ENCODE results near the gene HEATR5A.
"Not testable (repeated sequence)": the region's sequence is repeated elsewhere in the genome, so short reads cannot be mapped to it uniquely, and the experiment has no call there.

HEATR5A gene

DNA sequence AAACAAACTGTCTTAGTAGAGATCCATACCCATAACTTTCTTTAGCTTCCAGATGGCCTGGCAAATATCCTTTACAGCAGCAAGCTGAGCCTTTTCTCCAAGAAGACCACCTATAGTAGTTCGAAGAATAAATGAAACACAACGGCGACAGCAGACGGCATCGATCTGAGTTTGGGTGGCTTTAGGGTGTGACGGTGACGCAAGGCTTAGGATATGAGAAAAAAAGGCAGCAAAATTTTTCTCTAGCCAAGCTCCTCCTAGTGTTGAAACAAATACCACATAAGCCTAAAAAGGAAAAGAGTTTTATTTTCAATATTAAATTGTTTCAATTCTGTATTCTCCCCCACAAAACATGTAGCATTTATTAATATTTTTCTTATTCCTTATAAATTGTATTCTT lies 33.3 kb downstream of the HEATR5A start:
- no peak for DNase-seq

DNA sequence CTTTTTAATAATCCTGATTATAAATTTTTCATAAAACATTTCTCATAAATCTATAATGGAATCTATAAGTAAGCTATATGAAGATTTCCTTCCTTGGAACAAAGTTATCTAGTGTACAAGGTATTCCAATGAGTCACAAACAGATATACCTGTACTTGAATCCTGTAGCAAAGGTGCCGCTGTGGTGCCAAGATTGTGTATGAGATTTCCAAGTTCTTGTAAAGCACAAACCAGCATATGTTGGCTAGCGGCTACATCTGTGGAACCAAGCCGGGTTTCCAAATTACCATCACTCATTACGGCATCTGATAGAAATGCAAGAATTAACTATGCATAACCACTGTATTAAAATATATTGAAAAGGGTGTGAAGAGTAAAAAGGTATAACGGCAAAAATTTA lies 34.1 kb downstream of the HEATR5A start:
- DNase-seq, result no peak

DNA sequence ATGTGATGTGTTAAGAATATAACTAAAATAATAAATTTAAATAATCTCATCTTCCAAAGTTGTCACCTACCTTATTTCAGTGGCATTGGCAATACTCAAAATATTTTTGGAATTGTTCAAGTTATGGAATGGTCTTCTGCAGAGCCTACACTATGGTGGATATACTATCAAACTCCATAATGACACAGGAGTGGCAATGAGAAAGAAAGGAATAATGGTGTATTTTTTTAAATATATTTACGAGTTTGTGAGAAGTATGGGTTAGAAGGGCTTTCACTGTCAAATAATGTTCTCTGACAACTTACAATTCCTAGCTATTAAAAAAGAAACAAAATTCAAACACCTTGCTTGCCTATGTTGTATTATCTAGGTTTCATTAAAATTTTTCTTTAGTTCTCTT lies 38.1 kb downstream of the HEATR5A start:
- no peak for DNase-seq

DNA sequence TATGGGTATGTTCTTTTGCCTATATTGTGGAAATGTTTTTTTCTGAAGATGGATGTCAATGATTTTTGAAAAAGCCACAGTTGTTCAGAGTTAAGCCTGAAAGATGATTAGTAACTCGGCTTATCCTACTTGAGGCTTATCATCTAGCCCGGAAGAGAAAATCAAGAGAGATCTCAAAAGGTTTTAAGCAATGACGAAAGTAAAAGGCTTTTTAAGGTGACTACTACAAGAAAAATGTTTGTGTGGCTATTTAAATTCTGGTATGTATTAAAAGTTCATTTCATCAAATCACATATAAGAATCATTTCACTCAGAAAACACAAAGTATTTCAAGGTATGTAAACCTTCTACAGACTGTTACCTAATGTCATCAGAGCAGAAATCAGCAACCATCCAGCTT lies 40.2 kb downstream of the HEATR5A start:
- no peak for DNase-seq

DNA sequence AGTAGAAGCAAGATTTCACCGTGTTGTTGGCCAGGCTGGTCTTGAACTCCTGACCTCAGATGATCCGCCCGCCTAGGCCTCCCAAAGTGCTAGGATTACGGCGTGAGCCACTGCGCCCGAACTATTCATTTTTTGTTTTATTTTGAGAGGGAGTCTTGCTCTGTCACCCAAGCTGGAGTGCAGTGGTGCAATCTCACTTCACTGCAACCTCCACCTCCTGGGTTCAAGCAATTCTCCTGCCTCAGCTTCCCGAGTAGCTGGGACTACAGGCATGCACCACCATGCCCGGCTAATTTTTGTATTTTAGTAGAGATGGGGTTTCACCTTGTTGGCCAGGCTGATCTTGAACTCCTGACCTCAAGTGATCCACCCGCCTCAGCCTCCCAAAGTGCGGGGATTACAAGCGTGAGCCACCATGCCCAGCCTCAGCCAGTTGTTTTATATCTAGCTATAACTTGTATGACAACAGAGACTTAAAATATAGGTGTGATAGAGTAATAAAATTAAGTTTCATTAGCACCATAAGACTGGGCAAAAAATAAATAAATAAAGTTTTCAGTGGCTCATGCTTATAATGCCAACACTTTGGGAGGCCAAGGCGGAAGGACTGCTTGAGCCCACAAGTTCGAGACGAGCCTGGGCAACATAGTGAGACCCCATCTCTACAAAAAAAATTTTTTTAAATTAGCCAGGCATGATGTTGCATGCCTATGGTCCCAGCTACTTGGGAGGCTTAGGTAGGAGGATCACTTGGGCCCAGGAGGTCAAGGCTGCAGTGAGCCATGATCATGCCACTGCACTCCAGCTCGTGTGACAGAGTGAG lies 41.0 kb downstream of the HEATR5A start:
- DNase-seq, result not testable (repeated sequence)

DNA sequence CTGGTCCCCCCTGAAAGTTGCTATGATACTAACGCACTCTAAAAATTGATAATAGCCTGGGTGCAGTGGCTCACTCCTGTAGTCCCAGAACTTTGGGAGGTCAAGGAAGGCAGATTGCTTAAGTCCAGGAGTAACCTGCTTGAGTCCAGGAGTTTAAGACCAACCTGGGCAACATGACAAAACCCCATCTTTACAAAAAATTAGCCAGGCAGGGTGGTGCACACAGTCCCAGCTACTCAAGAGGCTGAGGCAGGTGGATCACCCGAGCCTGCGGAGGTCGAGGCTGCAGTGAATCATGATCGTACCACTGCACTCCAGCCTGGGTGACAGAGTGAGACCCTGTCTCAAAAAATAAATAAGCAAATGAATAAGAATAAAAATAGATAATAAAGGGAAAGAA lies 42.9 kb downstream of the HEATR5A start:
- no peak for DNase-seq

DNA sequence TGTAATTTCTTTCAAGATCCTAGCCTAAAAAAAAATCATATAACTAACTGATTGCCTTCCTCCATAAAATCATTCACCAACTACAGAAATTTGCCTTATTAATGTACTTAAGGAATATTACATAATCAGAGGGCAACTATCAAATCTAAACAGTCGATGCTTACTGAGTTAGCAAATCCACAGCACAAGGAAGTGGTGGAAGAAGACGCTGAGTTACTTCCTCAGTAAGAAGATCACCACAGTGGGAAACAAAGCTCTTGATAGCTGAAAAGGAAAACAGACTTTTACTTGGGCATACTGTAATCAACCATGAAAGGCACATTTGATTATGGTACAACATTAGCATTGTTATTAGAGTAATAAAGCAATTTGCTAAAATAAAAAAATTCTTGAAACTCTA lies 48.7 kb downstream of the HEATR5A start:
- DNase-seq, result no peak

DNA sequence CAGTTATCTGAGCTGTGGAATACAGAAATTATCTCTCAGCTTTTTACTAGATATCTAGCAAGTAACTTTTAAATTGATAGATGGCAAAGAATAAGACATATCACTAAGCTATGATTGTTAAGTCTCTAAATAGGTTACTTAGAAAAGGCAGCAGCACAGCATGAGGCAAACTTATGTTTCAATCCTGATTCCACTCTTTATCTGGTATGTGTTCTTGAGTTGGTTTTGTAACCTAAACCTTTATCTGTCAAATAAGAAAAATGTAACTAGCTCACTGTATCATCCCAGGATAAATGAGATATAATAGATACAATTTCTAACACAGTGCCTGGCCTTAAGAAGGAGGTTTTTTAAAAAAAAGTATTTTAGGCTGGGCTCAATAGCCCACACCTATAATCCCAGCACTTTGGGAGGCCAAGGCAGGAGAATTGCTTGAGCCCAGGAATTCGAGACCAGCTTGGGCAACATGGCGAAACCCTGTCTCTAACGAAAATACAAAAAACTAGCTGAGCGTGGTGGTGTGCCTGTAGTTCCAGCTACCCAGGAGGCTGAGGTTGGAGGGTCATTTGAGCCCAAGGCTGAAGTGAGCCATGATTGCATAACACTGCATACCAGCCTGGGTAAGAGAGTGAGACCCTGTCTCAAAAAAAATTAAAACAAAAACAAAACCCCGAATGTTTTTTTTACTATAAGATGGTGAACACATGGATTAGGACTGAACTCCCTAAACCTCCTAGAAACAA lies 56.8 kb downstream of the HEATR5A start:
- DNase-seq, result no peak

DNA sequence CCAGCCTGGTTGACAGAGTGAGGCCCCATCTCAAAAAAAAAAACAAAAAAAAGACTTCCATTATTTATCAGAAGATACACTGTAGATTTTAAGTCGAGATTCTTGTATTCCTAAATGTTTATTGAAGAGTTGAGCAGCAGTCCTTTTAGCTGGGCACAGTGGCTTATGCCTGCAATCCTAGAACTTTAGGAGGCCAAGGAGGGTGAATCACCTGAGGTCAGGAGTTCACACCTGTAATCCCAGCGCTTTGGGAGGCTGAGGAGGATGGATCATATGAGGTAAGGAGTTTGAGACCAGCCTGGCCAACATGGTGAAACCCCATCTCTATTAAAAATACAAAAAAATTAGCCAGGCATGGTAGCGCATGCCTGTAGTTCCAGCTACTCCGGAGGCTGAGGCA lies 57.6 kb downstream of the HEATR5A start:
- DNase-seq, result no peak

DNA sequence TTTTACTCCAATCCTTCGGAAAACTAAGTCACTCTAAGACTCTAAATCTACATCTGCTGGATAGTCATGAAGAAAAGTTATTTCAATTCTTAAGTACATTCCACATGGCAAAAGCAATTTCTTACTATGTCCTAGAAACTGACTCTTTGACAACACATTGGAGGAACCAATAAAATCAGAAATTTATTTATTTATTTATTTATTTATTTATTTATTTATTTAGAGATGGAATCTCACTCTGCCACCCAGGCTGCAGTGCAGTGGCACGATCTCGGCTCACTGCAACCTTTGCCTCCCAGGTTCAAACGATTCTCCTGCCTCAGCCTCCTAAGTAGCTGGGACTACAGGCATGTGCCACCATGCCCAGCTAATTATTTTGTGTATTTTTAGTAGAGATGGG lies 58.6 kb downstream of the HEATR5A start:
- not testable (repeated sequence) for DNase-seq

DNA sequence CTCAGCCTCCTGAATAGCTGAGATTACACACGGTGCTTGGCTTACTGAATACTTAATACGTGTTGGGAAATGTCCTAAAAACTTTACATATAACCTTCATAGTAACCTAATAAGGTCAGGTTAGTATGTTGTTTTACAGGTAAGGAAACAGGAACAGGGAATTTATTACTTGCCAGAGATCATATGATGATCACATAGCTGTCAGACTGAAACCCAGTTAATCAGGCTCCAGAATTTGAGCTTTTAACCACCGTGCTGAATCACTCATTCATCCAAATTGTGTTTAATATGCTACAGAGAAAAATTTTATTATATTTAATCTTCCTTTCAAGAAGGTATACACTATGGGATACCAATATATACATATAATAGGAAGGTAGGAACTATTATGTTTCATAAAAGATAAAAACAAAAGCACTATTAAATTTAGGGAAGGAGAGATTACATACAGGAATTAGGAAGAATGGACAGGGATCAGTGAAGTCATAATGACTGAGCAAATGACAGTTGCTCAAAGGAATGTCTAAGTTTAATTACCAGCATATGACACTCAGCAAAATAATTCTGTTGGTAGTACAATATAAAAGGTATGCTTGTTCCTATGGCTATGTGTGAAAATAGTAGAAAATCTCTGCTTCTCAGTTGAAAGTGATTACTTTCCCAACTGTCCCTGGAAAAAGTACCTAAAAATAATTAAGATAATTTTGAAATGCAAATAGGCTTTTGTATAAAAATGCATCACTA lies 59.3 kb downstream of the HEATR5A start:
- DNase-seq, result no peak

DNA sequence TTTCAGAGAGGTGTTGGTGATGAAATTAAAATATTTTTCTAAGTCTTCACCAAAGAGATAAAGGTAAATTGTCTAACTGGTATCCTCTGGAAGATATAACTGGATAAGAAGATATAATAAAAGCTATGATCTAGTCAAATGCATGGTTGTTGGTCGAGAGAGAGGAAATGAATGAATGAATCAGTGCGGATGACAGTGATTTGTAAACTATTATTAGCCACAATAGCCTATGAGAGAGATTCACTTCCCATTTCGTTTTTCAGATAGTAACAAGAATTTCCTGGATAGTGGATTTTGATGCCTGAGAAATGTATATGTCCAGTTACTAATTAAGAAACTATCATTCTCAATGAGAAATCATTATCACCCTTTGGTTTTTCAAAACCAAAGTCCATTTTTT lies 63.1 kb downstream of the HEATR5A start:
- DNase-seq, result no peak

DNA sequence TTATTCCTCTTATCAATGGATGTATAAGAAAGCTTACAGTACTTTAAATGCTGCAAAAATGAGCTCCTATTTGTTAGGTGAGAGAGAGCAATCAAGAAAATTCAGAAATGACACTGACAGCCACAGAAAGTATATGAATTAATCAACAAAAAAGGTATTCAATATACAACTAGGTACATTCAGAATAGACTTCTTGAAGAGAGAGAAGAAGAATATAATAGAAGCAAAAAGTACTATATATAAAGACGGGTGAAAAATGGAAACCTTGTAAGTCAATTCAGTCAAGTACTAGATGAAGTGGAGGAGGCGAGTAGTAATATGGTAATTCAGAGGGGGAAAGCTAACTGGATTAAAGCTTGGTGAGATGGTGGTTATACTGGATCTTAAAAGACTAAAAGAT lies 74.3 kb downstream of the HEATR5A start:
- DNase-seq, result no peak

DNA sequence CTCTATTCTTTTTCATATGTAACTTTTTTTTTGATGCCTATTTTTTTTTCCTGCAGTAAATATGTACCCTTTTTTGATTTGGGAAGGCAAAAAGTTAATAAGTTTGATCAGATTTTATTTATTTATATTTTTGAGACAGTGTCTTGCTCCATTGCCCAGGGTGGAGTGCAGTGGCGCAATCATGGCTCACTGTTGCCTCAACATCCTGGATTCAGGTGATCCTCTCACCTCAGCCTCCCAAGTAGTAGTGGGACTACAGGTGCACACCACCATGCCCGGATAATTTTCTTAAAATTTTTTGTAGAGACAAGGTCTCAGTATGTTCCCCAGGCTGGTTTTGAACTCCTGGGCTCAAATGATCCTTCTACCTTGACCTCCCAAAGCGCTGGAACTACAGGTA lies 79.1 kb downstream of the HEATR5A start:
- no peak for DNase-seq

DNA sequence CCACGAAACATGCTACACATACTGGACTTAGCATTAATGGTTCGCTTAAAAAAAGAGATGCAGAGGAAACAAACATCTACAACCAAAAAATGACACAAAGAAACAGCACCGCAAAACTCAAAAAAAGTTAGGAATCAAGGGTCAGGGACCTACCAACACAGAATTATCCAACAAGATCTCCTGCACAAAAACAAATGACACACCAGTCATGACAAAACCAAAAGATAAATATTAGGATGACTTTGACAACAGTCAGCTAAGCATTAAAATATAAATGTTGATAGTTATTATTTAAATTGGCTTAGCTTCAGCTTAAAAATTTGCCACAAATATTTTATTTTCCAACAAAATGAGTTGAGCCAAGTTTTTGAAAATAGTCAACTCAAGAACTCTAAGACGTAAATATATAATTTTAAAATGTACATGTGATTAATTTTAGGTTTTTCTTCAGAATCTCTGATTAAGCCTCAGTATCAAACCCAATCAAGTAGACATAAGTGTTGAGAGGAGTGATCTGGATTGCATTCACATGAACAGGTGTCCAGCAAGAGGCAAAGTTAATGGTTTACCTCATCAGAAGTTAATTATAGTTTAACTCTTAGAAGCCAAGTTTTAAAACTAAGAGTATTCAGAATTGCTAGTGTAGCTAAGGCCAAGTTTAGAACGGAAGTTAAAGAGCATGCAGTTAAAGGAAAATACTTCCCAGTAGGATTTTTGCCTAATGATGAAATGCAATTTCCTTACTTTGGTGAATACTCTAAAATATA lies 79.9 kb downstream of the HEATR5A start:
- no peak for DNase-seq

DNA sequence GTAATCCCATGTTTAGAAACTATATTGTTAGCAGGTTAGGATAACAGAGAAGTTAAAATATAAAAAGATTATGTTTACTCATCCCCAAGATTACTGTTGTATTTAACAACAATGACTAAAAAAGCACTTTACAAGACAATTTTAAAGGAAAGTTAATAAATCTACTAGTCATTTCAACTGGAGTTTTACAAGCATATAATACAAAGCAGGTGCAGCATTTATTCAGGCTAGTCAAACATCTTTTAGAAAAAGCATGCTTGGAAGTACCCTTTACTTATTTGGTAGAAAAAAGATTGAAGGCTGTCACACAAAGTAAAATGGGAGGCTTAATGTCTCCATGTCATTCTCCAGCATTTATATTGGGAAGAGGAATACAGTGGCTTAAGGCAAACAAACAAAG lies 80.6 kb downstream of the HEATR5A start:
- DNase-seq, result no peak

DNA sequence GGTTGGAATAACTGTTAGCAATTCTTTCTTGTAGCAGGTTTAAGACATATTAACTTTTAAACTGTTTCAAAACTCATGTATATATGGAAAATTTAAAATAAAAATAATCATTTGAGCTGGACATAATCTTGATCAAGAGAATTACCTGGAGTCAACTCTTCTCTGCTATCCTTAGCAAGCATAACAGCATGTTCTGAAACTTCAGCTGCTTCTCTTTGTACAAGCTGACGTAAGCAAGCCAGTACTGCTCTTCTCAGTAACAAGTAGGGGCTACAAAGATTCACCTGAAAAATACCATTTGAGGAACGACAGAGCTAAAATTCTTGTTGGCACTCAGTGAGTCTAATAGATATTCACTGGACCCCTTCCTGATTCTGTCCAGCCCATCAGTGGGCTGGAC lies 83.0 kb downstream of the HEATR5A start:
- no peak for DNase-seq

DNA sequence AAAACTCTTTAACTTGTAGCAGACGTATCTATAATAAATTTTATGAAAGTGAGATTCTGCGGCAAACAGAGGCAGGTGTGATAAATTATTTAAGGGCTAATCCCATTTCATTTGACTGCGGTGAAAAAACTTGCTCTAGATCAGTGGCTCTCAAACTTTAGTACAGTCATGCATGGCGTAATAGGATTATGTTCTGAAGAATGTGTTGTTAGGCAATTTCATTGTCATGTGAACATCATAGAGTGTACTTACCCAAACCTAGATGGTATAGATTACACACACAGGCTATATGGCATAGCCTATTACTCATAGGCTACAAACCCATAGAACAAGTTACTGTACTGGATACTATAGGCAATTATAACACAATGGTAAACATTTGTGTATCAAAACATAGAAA lies 83.7 kb downstream of the HEATR5A start:
- DNase-seq, result no peak

DNA sequence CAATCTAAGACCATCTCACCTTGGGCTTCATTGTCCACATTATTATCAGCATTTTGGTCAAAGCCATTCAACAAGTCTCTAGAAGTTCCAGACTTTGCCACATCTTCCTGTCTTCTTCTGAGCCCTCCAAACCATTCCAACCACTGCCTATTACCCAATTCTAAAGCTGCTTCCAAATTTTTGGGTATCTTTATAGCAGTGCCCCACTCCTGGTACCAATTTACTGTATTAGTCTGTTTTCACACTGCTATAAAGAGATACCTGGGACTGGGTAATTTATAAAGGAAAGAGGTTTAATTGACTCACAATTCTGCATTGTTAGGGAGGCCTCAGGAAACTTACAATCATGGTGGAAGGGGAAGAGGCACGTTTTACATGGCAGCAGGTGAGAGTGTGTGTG lies 89.0 kb downstream of the HEATR5A start:
- not testable (repeated sequence) for DNase-seq

DNA sequence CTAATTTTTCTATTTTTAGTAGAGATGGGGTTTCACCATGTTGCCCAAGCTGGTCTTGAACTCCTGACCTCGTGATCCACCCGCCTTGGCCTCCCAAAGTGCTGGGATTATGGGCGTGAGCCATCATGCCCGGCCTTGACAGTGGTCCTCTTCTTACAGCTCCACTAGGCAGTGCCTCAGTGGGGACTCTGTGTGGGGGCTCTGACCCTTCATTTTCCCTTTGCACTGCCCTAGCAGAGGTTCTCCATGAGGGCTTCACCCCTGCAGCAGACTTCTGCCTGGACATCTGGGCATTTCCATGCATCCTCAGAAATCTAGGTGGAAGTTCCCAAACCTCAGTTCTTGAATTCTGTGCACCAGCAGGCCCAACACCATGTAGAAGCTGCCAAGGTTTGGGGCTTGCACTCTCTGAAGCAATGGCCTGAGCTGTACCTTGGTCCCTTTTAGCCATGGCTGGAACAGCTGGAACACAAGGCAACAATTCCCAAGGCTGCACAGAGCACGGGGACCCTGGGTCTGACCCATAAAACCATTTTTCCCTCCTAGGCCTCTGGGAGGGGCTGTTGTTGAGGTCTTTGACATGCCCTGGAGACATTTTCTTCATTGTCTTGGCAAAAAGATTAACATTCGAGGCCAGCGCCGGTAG lies 90.4 kb downstream of the HEATR5A start:
- not testable (repeated sequence) for DNase-seq

DNA sequence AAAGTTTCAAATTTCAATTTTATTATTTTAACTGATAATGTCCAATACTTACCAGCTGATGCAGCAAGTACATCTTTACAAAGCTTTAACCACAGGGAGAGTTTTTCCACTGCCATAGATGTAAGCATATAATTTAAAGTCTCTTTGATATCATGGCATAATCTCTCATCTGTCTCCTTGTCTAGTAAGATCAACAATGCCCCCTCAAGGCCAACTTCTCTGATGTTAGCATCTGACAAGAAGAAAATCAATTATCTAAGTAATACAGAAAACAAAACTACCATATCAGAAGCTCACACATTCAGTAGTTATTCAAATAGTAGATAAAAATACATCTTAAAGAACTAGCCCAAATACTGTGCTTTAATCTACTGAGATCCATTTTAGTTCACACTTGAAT lies 94.2 kb downstream of the HEATR5A start:
- peak in 1 of 3 experiments; percentile 1 for DNase-seq

DNA sequence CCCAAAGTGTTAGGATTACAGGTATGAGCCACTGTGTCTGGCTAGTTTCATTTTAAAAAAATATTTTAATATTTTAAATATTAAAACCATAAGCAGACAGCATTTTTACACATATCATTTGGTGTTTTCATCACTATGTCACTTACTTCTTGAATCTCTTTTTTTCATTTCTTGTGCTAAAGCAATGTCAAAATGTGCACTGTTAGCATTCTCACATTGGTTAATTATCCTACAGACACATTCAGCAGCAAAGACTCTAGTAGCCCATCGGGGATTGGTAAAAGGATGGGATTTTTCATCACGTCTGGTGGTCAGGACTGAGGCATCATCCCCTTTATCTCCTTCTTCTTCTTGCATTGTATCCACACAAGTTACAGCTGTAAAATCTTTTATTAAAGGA lies 96.9 kb downstream of the HEATR5A start:
- no peak for DNase-seq

Measured in NCI-H1417 (cell line).